Fibroblast of lung (primary cell): ENCODE results near the gene STYXL2.

Experiments
- CTCF ChIP-seq, 2 donors: IDR thresholded peaks in 1 of 2; conservative IDR thresholded peaks in 1 of 2; 1 replicate in 1 of 2; 2 replicates in 1 of 2; pipeline ENCODE4 v1.5.1; 2011 to 2012; ENCODE audit warnings: low read length in 2 of 2, control low read depth in 1 of 2, inconsistent platforms in 1 of 2, low read depth in 1 of 2, mild to moderate bottlenecking in 1 of 2
- EZH2 ChIP-seq: IDR thresholded peaks from 2 replicates; pipeline ENCODE4 v1.5.1; 2012; ENCODE audit warnings: low read length, control low read depth, mild to moderate bottlenecking; ENCODE audit errors: missing control alignments

GRCh38 chr1:167130829-167131510, 37.1 kb downstream of the STYXL2 start:
- TF ChIP-seq CTCF (conservative IDR thresholded peaks at IDR 0.05 in 1 of 2, IDR thresholded peaks at IDR 0.05 in 1 of 2; ENCODE audit: low read depth in 1 of 2, low read length in 2 of 2) (no peak), EZH2 (no peak)
